Inflammatory macrophage (primary cell): Measurements from ENCODE around the gene UBE2O.

ENCODE experiments used
- DNase-seq, 2 donors: peaks; one replicate each; pipeline ENCODE4 v3.0.0-alpha.2; 2020 to 2022

UBE2O gene

GRCh38 chr17:76485569-76485968 is 32.6 kb upstream of the UBE2O start:
- DNase-seq, result peak; percentile 47 to 54

- no peak for DNase-seq
Observed at GRCh38 chr17:76484228-76484725, 31.3 kb upstream of the UBE2O start.

GRCh38 chr17:76481071-76481655 is 28.2 kb upstream of the UBE2O start:
- no peak for DNase-seq

- DNase-seq, result peak; percentile 55 to 79
Observed at GRCh38 chr17:76480632-76481031, 27.7 kb upstream of the UBE2O start.

- peak in 1 of 2 donors; percentile 35 for DNase-seq
Observed at GRCh38 chr17:76479515-76480060, 26.6 kb upstream of the UBE2O start.

- no peak for DNase-seq
Observed at GRCh38 chr17:76478730-76479514, 26.0 kb upstream of the UBE2O start.

- DNase-seq, result no peak
Observed at GRCh38 chr17:76478097-76478496, 25.1 kb upstream of the UBE2O start.

GRCh38 chr17:76477576-76477975 is 24.6 kb upstream of the UBE2O start:
- DNase-seq, result no peak

- no peak for DNase-seq
Observed at GRCh38 chr17:76476736-76477135, 23.8 kb upstream of the UBE2O start.

- DNase-seq, result no peak
Observed at GRCh38 chr17:76475302-76475701, 22.4 kb upstream of the UBE2O start.

GRCh38 chr17:76474894-76475293 is 21.9 kb upstream of the UBE2O start:
- DNase-seq, result no peak

- DNase-seq, result no peak
Observed at GRCh38 chr17:76474238-76474637, 21.3 kb upstream of the UBE2O start.

- no peak for DNase-seq
Observed at GRCh38 chr17:76473541-76473985, 20.6 kb upstream of the UBE2O start.

- DNase-seq, result no peak
Observed at GRCh38 chr17:76472726-76473125, 19.8 kb upstream of the UBE2O start.

- DNase-seq, result no peak
Observed at GRCh38 chr17:76472258-76472645, 19.3 kb upstream of the UBE2O start.

- no peak for DNase-seq
Observed at GRCh38 chr17:76471498-76472257, 18.7 kb upstream of the UBE2O start.

- no peak for DNase-seq
Observed at GRCh38 chr17:76469991-76470739, 17.2 kb upstream of the UBE2O start.

- no peak for DNase-seq
Observed at GRCh38 chr17:76469076-76469990, 16.4 kb upstream of the UBE2O start.

GRCh38 chr17:76468634-76469010 is 15.7 kb upstream of the UBE2O start:
- no peak for DNase-seq

GRCh38 chr17:76467809-76468633 is 15.1 kb upstream of the UBE2O start:
- no peak for DNase-seq
